DMS 273 (cell line): ENCODE results near the gene CFAP20DC.

Experiments used
- DNase-seq: peaks from one replicate; lab custom pipeline; 2025; ENCODE audit not compliant: unreplicated experiment; lab: John Stamatoyannopoulos, UW

Gene CFAP20DC

DNA sequence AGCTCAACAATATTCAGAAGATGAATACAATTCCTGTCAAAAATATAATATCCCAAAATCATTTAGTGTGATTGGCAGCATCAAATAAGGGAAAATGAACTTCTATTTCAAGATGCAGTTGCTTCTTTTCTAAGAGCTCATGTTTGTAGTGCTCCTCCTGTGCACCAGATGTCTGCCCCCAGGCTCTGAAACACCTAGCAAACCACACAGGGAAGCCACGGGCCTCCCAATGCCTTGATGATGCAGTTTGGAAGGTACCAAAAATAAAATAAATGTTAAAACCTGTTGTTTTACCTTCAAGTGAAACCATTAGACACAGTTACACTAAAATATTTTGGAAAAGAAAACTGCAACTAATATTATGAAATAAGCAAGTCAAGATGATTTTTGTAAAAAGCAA, 22.2 kb downstream of the CFAP20DC start:
- no peak for DNase-seq

DNA sequence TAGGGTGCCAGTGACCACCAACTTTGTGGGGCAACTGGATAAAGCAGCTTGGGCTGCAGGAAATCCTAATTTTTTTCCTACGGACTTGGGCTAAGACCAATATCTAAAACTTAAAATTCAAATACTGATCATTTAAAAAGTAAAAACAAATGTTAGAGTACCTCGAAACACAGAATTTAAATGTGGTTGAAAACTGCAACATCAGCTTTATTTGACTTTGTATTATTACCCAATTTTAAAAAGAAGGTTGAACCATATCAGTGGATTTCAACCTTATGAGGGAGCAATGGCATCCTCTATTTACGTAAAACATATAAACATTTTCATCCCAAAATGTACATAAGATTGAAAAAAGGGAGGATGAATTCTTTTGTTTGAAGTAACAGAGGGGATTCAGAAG, 26.2 kb downstream of the CFAP20DC start:
- DNase-seq = no peak

GRCh38 chr3:59017617-59017984, 32.2 kb downstream of the CFAP20DC start:
- no peak for DNase-seq

DNA sequence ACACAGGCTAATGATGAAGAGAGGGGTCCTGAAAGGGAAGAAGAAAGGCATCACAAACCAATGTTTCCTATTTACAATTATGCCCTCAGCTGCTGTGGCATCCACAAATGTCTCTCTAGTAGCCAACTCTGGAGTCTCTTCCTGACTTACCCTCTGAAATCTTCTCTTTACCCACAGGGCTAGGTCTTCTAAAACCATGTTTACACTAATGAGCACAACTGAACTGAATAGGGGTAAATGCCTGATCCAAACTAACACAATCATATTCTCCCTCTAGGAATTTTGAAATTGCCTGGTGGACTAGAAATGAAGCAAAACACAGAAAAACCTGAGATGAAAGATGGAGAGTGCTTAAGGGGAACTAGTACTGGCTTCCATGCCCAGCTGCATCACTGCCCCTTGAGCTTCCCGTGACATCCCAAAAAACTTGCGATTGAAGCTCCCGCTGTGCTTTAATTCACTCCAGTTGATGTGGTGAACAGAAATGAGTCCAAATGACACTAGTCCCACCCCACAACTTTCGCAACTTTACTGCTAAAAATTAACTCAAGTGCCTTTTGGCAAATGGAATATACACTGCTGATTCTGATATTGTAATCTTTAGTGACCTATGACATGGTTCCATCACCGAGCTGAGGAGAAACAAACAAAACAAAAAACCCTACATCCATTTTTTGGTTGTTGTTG, 32.8 kb downstream of the CFAP20DC start:
- DNase-seq = no peak

DNA sequence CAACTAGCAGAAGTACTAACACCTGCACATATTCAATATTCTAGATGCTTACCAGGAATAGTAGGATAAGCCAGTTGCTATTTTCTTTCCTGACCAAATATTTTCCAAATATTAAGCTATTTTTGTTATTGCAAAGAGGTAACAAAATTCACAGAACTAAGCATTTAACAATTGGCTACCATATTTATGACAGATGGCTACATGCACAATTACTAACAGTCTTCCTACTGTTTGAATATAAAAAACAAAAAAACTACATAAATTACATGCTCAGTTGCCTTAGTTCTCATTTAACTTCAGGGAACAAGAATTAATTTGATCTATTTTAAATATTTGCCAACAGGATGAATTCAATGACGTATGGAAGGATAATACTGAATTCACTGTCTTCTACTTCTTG, 36.2 kb downstream of the CFAP20DC start:
- no peak for DNase-seq

DNA sequence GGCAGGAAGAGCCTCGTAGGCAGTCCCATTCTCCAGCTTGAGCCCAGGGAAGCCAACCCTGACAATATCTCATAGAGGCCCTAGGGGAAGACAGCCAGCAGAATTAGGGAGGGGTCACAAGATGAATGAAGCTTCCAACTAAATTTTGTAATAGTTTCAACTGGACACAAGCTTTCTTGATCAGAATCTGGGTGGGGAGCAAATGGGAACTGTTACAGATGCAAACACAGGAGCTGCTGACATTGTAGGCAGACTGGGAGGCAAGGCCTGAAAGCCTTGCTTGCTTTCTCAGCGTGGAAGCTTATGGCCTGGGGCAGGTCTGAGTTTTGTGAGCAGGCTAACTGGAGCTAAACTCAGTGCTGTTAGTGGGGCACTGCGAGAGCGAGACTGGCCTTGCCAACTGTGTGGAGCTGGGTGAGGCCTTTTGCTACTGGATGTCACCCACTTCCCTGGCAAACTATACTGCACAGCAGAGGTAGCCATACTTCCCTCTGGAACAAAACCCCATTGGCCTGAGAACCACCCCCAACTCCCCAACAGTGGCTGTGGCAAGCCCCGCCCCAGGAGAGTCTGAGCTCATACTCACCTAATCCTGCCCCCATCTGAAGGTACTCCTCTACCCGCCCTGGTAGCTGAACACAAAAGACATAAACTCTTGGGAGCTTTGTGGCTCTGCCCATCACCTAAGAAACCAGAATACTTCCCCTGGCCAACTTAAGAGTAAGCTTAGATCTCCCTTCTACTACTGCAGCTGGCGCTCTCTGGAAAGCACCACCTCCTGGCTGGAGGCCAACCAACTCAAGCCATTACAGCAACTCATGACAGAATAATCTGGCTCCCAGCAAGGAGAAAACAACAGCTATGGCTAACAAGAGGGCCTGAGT, 42.9 kb downstream of the CFAP20DC start:
- DNase-seq = peak; percentile 62

DNA sequence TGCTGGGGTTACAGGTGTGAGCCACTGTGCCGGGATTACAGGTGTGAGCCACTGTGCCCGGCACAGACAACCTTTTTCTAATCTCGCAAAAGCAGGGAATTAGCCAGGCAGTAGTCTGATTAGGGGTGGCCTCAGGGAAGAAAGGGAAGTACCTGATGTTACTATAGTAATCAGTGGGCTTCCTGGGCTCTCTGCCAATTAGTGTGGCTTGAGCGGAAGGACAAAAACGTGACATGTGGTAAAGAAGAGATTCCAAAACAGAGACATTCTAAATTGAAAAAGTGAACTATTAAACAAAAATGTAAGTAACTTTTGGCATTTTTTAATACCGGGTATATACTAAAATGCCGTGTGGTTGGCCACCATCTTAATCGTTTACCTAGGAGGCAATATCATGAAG, 48.1 kb downstream of the CFAP20DC start:
- DNase-seq = peak; percentile 22

DNA sequence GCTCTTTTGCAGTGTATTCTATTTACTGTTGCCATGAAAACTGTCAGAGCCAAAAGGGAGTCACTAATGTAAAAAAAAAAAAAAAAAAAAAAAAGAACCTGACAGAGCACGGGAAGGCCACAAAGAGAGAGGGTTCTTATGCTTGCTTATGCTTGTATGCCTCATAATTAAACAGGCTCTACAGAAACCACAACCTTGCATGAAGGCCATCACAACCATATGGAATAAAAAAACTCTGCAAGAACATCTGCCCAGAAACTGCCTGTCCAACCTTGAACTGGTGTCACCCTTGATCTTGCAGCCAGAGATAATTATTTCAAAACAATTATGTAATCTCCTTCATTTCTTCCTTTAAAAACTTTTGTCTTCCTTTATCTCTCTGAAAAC, 50.1 kb downstream of the CFAP20DC start:
- peak; percentile 20 for DNase-seq

DNA sequence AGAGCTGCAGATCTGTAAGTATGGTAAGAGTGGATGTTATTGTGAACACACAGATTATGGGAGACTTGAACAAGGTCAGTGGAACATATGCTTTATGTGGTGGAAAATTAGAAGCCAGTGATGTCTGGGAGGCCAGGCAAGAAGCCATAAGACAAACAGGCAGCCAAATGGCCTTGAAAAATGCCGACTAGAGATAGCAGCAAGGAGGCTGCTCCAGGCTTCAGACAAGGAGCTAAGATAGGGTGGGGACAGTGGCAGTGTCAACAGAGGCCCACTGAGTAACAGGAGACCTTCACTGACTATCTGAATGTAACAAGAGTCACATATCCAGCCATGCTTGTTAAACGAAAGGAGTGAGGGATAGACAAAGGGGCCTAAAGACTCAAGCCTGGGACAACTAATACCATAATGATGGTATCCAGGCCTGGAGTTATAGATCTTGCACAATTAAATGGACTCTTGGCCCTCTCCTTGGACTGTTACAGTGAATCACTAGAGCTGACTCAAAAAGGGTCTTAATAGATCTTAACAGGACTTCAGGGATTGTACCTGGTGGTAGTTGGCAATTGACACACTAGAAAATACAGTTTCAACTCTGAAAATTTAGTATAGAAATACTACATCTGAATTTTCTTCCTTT, 50.6 kb downstream of the CFAP20DC start:
- DNase-seq = no peak

DNA sequence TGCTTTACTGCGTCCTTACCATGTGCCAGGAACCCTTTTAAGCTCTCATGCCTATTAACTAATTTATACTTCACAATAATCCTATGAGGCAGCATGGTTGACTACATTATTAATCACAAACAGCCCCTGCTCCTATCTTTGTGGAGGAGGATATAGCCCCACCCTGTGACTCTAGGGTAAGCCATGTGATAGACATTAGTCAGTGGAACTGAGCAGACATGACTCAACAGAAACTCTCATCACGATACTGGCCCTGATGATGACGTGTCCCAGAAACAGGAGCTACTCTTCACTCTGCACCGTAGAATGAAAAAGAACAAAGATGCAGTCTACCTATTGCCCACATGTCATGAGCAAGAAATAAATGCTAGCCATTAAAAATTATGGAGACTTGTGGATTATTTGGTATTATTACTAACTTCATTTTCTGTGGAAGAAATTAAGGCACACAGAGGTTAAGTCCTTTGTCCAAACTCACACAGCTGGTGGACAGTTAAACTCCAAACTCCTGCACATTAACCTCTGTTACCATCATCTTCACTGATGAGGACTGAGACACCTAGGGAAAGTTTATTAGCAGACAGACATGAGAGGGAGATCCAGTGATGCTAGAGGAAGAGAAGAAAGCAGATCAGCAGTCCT, 51.2 kb downstream of the CFAP20DC start:
- DNase-seq = no peak

- DNase-seq = no peak
Measured at GRCh38 chr3:58996730-58997129, 53.1 kb downstream of the CFAP20DC start.

DNA sequence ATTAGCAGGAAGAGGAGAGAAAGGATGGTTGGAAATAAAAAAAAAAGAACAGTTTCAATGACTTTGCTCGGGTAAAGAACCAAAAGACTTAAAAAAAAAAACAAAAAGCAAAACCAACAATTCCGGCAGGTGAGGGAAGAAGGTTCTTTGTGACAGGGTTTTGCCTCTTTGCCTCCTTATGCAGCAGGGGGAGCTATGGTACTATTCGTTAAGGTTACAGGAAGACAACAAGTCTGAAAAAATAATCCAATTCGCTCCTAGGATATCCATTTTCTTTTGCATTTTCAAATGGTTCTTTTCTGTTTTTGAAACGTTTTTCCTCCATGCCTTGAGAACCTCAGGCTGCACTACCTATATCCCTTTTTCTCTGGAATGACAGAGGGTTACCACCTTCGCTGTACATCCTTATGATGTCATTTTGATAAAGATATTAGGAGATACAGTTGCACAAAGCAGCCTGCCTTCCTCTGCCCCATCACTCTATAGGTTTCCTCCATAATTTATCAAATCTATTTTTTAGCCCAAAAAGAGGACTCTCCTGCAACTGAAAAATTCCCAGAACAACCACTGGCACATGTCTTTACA, 55.0 kb downstream of the CFAP20DC start:
- peak; percentile 75 for DNase-seq

- no peak for DNase-seq
Measured at GRCh38 chr3:58993547-58993946, 56.3 kb downstream of the CFAP20DC start.

DNA sequence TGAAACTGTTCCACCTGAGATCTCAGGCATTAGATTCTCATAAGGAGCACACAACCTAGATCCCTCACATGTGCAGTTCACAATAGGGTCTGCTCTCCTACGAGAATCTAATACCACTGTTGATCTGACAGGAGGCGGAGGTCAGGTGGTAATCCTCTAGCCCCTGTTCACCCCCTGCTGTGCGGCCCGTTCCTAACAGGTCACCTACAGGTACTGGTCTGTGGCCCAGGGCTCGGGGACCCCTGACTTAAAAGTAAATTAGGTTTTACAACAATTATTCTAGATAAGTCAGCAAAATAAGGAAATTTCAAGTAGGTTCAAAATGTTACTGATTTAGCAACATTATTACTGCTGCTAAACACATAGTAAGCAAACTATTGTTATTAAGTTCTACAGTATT, 58.2 kb downstream of the CFAP20DC start:
- DNase-seq = no peak

- DNase-seq = no peak
Measured at GRCh38 chr3:58991026-58991425, 58.8 kb downstream of the CFAP20DC start.

DNA sequence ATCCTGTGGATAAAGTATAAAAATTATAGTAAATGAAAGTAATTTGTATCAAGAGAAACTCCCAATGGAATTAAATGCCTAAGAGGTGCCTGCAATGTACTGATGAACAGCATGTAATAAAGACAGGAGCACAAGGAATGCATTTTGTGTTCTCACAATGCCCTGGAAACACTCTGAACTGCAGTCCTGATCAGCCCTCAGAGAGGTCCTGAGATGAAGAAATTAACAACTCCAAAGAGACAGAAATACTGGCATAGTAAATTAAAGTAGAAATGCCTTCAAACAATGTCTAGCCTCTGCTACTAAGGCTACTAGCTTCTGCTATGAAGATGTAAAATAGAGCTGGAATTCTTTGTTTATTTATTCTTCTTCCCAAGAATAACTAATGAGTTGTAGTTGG, 59.9 kb downstream of the CFAP20DC start:
- DNase-seq = no peak

DNA sequence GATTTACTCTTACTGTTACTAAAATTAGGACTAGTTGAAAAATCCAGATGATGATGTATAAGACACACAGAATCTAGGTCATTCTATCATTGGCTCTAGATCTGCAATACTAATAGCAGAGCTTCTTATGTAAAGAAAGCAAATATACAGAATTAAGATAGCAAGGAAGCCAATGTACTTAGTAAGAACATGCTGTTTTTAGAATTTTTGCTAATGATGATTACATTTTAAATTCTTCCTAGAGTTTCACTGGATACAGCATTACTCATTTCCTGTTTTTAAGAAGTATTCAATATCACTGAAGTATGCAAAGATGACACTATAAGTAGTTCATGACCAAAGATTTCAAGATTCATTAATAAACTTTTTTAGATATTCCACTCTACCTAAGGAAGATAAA, 60.7 kb downstream of the CFAP20DC start:
- no peak for DNase-seq

DNA sequence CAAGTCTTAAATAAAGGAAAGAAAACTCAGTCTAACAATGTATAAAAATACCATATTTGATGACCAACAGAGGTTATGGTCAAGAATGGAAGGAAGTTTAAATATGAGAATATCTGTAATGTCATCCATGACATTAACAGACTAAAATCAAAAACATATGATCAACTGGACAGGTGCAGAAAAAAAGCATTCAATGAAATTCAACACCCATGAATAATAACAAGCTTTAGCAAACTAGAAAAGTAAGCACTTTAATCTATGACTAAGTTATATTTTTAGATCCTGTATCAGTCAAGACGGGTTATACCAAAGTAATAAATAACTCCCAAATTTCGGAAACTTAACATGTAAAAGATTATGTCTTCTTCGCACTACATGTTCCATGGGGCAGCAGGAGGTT, 61.8 kb downstream of the CFAP20DC start:
- DNase-seq = no peak

GRCh38 chr3:58986654-58987053, 63.2 kb downstream of the CFAP20DC start:
- DNase-seq = no peak

DNA sequence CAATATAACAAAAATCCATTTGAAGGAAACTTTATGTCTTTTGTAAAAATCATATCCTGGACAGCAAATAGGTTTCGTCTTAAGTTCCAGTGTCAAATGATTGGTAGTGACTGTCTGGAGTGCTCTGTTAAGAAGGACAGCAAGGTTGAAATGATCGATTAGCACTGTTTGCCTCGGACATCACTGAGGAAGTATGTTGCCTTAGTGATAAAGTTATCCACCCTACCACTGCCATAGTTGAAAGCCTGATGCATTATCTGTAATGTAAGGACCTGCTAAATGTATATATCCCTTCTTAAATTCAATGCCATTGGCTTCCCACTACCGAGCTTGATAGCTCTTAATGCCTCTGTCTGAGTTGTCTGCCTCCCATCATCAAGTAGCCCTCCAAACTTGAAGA, 70.0 kb downstream of the CFAP20DC start:
- no peak for DNase-seq

GRCh38 chr3:58973796-58974195, 76.0 kb downstream of the CFAP20DC start:
- no peak for DNase-seq
